Lower leg skin (tissue), 4 donors: ENCODE results near the gene RTF2. TPM values are rescaled to one million over a fixed set of nuclear protein-coding genes. Genes with fewer than 3 reads are reported as not detected.
A peak's percentile ranks its signal among the peaks of the same experiment; 100 is the strongest.

Experiments
- DNase-seq, 2 donors: peaks; one replicate each; pipeline ENCODE4 v3.0.0-alpha.2; 2019; ENCODE audit warnings: low spot score in 2 of 2
- H3K4me3 ChIP-seq: fragments of 200-600 bp; sonication (generic); 2 replicates; pipeline ENCODE4 v1.5.1; 2017; ENCODE audit warnings: mild to moderate bottlenecking, low read depth; ENCODE audit not compliant: poor library complexity, severe bottlenecking
- POLR2A ChIP-seq, 2 donors: fragments of 450-650 bp; IDR thresholded peaks; one replicate each; pipeline ENCODE4 v1.6.1; 2016 to 2017; ENCODE audit warnings: antibody characterized with exemption in 2 of 2, mild to moderate bottlenecking in 1 of 2, moderate library complexity in 1 of 2
- WGBS, 2 donors: methylation state at CpG; one replicate each; pipeline ENCODE4 v1.1.5; 2018; 5-methylcytosine and 5-hydroxymethylcytosine counted together
- intact Hi-C: fragments of 100-400 bp; cut with DNase I; formaldehyde crosslinking; loops from one replicate; pipeline ENCODE4 v1.15.0; 2023; ENCODE audit warnings: low total_unique reads
- total RNA-seq, 4 donors: library from RNA; depleted of rRNA; stranded (reverse); fragments of >200 nt; gene quantifications; one replicate each; pipeline ENCODE4 v1.1.0, GENCODE V29; 2016
- TF ChIP-seq, protein P1 (sequence below), 3 donors: fragments of 450-650 bp; IDR thresholded peaks; one replicate each; pipeline ENCODE4 v1.5.1; 2016; ENCODE audit warnings: antibody characterized with exemption in 3 of 3, mild to moderate bottlenecking in 3 of 3, moderate library complexity in 2 of 3

RTF2 gene, protein sequence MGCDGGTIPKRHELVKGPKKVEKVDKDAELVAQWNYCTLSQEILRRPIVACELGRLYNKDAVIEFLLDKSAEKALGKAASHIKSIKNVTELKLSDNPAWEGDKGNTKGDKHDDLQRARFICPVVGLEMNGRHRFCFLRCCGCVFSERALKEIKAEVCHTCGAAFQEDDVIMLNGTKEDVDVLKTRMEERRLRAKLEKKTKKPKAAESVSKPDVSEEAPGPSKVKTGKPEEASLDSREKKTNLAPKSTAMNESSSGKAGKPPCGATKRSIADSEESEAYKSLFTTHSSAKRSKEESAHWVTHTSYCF
- total RNA-seq = 10 to 100 TPM; 37.0 to 57.8 (median 47.9) TPM

DNA sequence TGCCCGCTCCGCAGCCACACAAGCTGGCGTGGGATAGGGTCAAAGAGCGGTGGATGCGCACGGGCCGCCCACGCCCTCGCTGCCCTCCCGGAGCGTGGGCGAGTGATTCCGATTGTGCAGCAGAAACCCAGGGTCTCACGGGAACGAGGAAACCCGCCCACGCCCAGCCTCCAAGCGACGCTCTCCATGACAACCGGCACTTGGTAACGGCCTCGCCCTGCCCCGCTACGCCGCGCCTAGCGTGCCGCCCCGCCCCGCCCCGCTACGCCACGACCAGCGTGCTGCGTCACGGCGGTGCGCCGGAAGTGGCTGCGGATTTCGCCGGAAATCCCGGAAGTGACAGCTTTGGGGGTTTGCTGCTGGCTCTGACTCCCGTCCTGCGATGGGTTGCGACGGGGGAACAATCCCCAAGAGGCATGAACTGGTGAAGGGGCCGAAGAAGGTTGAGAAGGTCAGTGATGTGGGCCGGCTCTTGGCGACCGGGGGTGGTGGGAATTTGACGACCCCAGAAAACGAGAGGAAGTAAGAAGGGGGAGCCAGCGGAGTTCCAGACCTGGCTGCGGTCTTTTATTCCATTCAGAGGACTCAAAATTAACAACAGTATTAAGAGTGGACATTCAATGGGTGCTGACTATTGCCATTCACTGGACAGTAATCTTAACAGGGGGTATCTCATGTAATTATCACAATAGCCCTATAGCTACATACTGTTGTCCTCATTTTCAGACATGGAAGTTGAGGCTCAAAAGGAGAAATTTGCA, at the start of gene RTF2:
RTF2 (plus strand) TSS at position 312 of the 761 bp plus-strand sequence; CDS start at position 383, 71 bp downstream.
- H3K4me3 ChIP-seq = peak within 1 kb of the TSS; percentile 69
- intact Hi-C loops = no loop called here
- 0% methylated on average over 52 to 54 of the region's 55 CpGs for WGBS, 2 donors
- peak; percentile 89 to 98 for DNase-seq
- TF ChIP-seq, protein P1, sequence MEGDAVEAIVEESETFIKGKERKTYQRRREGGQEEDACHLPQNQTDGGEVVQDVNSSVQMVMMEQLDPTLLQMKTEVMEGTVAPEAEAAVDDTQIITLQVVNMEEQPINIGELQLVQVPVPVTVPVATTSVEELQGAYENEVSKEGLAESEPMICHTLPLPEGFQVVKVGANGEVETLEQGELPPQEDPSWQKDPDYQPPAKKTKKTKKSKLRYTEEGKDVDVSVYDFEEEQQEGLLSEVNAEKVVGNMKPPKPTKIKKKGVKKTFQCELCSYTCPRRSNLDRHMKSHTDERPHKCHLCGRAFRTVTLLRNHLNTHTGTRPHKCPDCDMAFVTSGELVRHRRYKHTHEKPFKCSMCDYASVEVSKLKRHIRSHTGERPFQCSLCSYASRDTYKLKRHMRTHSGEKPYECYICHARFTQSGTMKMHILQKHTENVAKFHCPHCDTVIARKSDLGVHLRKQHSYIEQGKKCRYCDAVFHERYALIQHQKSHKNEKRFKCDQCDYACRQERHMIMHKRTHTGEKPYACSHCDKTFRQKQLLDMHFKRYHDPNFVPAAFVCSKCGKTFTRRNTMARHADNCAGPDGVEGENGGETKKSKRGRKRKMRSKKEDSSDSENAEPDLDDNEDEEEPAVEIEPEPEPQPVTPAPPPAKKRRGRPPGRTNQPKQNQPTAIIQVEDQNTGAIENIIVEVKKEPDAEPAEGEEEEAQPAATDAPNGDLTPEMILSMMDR (IDR thresholded peaks at IDR 0.05) = no peak
- no peak for TF ChIP-seq POLR2A (IDR thresholded peaks at IDR 0.05)

DNA sequence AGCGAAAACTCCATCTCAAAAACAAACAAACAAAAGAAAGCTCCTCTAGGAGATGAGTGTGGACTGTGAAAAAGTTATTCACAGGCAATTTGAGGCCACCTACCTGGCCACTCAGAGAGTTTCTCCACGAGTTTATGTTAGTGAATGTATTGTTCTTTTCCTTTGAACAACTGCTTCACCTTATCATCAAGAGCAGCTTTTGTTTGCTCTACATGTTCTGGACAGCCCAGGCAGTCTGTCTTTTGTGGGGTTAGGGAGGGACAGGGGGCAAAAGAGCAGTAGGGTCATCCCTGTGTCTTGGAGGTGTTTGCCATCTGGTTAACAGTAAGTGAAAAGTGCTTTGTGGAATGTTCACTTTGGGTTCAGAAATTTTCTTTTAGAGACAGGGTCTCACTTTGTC, 48.4 kb upstream of the RTF2 start:
- DNase-seq = no peak
- intact Hi-C loops = no loop called here
- no peak for TF ChIP-seq POLR2A (IDR thresholded peaks at IDR 0.05)
- TF ChIP-seq, protein P1 (IDR thresholded peaks at IDR 0.05) = no peak
- WGBS, 2 donors = 91 to 93% methylated on average over 2 of the region's 2 CpGs
- no peak overlapping the region for H3K4me3 ChIP-seq

DNA sequence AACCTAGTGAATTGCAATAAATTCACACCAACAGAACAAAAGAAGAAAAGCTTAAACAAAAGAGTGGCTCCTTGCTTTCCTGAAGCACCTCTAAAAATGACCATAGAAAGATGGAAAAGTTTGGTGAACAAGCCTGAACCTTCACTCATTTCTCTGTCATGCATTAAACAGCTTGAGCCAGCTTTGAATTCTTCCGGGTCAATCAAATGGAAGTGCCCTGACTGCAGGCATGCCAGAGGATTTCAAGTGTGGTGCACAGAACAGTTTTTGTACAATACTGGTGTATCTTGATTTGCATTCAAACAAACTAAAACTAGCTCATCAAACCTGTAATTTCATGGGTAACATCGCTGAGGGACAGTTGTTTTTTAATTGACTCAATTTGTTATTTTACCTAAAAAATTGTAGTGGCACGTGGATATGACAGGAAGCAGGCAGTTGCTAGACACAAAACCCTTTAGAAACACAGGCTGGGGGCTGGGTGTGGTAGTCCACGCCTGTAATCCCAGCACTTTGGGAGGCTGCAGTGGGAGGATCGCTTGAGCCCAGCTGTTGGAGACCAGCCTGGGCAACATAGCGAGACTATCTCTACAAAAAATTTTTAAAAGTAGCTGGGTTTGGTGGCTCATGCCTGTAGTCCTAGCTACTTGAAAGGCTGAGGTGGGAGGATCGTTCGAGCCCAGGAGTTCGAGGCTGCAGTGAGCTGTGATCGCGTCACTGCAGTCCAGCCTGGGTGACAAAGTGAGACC, 47.3 kb upstream of the RTF2 start:
- TF ChIP-seq, protein P1 (IDR thresholded peaks at IDR 0.05) = no peak
- TF ChIP-seq POLR2A (IDR thresholded peaks at IDR 0.05) = no peak
- DNase-seq = peak in 1 of 2 donors; percentile 56
- no peak overlapping the region for H3K4me3 ChIP-seq
- intact Hi-C loops = no loop called here
- WGBS, 2 donors = 78 to 79% methylated on average over 11 of the region's 11 CpGs

DNA sequence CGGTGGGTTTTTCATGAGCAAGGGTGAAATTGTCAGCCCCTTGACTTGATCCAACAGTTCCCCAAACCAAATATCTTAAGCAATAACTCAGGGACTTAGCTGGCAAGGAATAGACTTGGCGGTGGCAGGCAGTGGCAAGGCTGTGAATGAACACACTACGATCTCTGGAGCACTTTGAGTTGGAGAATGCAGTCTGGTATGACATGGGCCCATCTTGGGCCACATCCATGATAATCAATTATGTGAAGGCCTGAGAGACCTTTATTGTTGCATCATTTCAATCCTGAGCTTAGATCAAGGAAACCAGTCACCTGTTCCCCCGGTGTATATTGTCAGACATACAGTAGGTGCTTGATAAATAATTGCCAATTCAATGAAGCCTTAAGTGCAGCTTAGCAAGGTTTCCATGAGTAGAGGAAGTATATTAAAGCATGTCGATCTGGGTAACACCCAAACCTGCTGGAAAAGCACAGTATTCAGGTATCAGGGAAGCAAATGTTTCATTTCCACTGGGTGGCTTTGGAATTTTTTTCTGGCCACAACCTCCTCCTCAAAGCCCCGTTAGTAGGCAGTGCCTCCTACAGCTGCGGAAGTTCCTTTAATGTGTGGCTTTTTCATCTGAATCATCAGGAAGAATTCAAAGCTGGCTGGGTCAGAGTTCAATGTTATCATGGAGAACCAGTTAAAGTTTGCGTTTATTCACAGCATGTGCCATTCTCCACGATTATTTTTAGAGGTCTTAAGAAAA, 46.2 kb upstream of the RTF2 start:
- WGBS, 2 donors = 58 to 64% methylated on average over 9 of the region's 9 CpGs
- TF ChIP-seq, protein P1 (IDR thresholded peaks at IDR 0.05) = no peak
- TF ChIP-seq POLR2A (IDR thresholded peaks at IDR 0.05) = no peak
- peak in 1 of 2 donors; percentile 40 for DNase-seq
- H3K4me3 ChIP-seq = no peak overlapping the region
- intact Hi-C loops = no loop called here

DNA sequence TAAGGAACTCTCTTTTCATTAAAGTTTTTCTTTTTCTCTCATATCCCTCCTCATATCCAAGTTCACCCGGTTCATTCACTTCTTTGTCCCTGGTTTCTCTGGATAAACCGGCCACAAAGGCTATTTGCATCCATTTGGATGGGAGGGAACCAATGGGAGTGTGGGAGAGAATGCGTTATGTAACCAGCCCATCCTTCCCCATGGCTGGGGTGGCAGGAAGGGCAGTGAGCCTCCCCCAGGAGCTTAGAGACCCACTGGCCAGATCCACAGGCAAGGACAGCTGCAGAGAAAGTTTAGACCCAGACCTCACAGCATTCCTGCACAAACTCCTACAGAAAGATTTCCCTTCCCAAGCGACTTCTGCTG, 45.6 kb upstream of the RTF2 start:
- intact Hi-C loops = no loop called here
- H3K4me3 ChIP-seq = no peak overlapping the region
- DNase-seq = peak in 1 of 2 donors; percentile 10
- WGBS, 2 donors = 51 to 57% methylated on average over 4 of the region's 4 CpGs
- TF ChIP-seq, protein P1 (IDR thresholded peaks at IDR 0.05) = no peak
- TF ChIP-seq POLR2A (IDR thresholded peaks at IDR 0.05) = no peak
